VCaP (cell line): ENCODE results near the gene TCF19.
"Not testable (repeated sequence)": the region's sequence is repeated elsewhere in the genome, so short reads cannot be mapped to it uniquely, and the experiment has no call there.

Experiments used
- H3K27ac ChIP-seq: fragments of 450-650 bp; 2 replicates; pipeline ENCODE4 v1.5.1; 2017
- CTCF ChIP-seq: fragments of 450-650 bp; conservative IDR thresholded peaks from 2 replicates; pipeline ENCODE4 v1.5.1; 2017; ENCODE audit warnings: mild to moderate bottlenecking, moderate library complexity

TCF19 gene

GRCh38 chr6:31165986-31166385 is 7.6 kb downstream of the TCF19 start:
- no peak overlapping the region for H3K27ac ChIP-seq

GRCh38 chr6:31168606-31169005 is 10.2 kb downstream of the TCF19 start:
- H3K27ac ChIP-seq = no peak overlapping the region
- TF ChIP-seq CTCF = no peak

More at GRCh38 chr6:31165986-31166385, 7.6 kb downstream of the TCF19 start:
- TF ChIP-seq CTCF = no peak

- H3K27ac ChIP-seq = no peak overlapping the region
Measured at GRCh38 chr6:31169123-31169857, 10.9 kb downstream of the TCF19 start.

GRCh38 chr6:31169858-31170599 is 11.6 kb downstream of the TCF19 start:
- not testable (repeated sequence) for H3K27ac ChIP-seq

More at GRCh38 chr6:31169123-31169857, 10.9 kb downstream of the TCF19 start:
- no peak for TF ChIP-seq CTCF

- no peak within 1 kb of the TSS for H3K27ac ChIP-seq
- no peak for TF ChIP-seq CTCF
Measured at GRCh38 chr6:31170600-31170881, 12.2 kb downstream of the TCF19 start, which contains the start of gene POU5F1. Gene POU5F1, minus strand, starts transcription at chr6:31170682. Its CDS starts 62 bp downstream, at chr6:31170620.

GRCh38 chr6:31170987-31171671 is 12.7 kb downstream of the TCF19 start:
- no peak overlapping the region for H3K27ac ChIP-seq
- TF ChIP-seq CTCF = no peak

- TF ChIP-seq CTCF = no peak
- H3K27ac ChIP-seq = no peak overlapping the region
Measured at GRCh38 chr6:31171931-31172905, 13.8 kb downstream of the TCF19 start.
